KOPT-K1 (cell line): ENCODE results near the gene GIPC1.
"Not testable (repeated sequence)": the region's sequence is repeated elsewhere in the genome, so short reads cannot be mapped to it uniquely, and the experiment has no call there.

Experiments used
- H3K27ac ChIP-seq: fragments of 200-600 bp; sonication (generic); 2 replicates; pipeline ENCODE4 v1.5.1; 2016; ENCODE audit warnings: antibody characterized with exemption, mild to moderate bottlenecking, low read depth, low read length; ENCODE audit not compliant: poor library complexity, severe bottlenecking
- H3K36me3 ChIP-seq: fragments of 200-600 bp; sonication (generic); 2 replicates; pipeline ENCODE4 v1.5.1; 2017; ENCODE audit warnings: antibody characterized with exemption, mild to moderate bottlenecking, low read length, moderate library complexity; ENCODE audit not compliant: insufficient read depth
- H3K9me3 ChIP-seq: fragments of 200-600 bp; sonication (generic); 2 replicates; pipeline ENCODE4 v1.5.1; 2017; ENCODE audit warnings: antibody characterized with exemption, low read length, mild to moderate bottlenecking; ENCODE audit not compliant: insufficient read depth, poor library complexity, severe bottlenecking

The GIPC1 gene

GRCh38 chr19:14496029-14496833 is at the start of gene GIPC1:
TSS of gene GIPC1 (minus strand) at chr19:14496127. CDS start at chr19:14482976, 13,151 bp downstream.
- Histone ChIP-seq H3K27ac (peak within 1 kb of the TSS; percentile 69), H3K36me3 (no peaks in the 10 kb centered on the region), H3K9me3 (no peaks in the 10 kb centered on the region)

GRCh38 chr19:14545716-14546082 is 49.8 kb upstream of the GIPC1 start:
- Histone ChIP-seq H3K27ac (no peak overlapping the region), H3K36me3 (peaks cover 46% of the 10 kb centered on the region; the same call in 1 of the 2 replicates), H3K9me3 (no peaks in the 10 kb centered on the region)

DNA sequence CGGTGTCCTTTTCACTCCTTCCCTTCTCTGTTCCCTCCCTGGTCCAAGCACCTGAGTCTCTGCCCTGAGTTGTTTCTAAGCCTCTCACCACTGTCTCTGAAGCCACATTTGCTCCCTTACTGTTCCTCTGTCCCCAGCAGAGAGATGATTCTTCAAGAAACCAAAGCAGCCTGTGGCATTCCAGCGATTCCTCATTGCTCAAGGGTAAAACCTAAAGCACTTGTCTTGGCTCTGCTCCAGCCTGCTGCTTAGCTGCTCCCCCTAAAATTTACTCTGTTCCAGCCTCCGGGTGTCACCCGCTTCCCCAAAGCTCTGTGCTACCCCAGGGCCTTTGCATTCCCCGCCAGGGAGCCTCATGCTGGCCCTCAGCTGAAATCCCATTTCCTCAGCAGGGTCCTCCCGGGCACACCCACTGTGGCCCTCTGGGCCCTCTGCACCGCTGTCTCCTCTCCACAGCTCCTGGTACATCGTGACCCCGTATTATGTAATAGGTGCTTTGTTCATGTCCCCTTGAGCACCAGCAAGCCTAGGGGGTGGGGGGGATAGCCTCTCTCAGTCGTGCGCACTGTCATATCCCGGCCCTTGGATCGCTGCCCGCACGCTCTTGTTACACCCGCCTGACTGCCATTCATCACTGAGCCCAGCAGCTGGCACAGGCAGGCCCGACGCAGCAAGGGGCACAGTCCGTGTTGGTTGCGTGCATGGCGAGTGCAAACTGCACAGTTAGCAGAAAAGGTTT is 49.2 kb upstream of the GIPC1 start:
- H3K27ac ChIP-seq, result no peak overlapping the region
- H3K36me3 ChIP-seq, result peaks cover 40% of the 10 kb centered on the region; the same call in 1 of the 2 replicates
- H3K9me3 ChIP-seq, result no peaks in the 10 kb centered on the region

DNA sequence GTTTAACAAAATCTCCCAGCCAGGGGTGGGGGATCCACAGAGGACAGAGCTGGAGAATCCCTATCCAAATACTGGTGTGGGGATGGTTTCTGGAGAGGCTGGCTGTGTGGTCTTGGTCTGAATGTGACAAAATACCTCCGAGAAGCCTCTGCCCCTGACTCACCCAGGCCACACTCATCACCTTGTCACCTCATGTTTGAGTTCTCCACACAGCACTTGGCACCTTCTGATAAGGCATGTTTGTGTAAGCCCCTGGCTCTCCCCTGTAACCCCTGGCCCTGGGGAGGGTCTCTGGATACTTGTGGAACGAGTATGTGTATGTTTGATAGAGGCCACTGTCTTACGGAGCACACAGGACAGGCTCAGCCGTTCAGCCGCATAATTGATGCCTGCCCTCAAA is 48.1 kb upstream of the GIPC1 start:
- H3K36me3 ChIP-seq, result peaks cover 39% of the 10 kb centered on the region
- H3K27ac ChIP-seq, result no peak overlapping the region
- no peaks in the 10 kb centered on the region for H3K9me3 ChIP-seq

DNA sequence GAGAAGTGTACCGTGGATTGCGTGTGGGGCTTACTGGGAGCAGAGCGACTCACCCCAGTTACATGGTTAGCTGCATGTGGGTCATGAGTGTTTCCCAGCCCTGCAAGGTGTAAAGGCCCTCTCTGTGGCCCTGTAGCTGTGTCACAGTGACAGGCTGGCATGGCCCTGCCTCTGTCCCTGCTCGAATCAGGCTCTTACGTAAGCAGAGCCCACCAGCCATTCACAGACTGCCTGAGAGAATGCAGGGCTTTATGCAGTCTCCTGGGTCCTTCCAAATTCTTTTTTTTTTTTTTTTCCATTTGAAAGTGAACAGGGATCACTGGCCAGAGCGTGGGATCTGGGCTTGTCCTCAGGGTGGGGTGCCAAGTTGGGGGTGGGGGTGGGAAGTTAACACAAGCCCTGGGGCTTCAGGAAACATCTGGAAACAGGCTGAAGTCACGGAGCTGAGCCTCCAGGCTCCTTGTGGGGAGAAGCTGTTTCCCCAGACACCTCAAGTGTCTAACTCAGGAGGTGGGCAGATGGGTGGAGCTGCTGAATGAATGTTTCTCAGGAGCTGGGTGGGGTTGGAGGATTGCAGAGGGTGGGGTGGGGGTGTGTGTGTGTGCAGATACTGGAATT is 46.9 kb upstream of the GIPC1 start:
- H3K27ac ChIP-seq, result no peak overlapping the region
- H3K9me3 ChIP-seq, result no peaks in the 10 kb centered on the region

GRCh38 chr19:14541979-14542378 is 46.1 kb upstream of the GIPC1 start:
- peaks cover 30% of the 10 kb centered on the region for H3K36me3 ChIP-seq
- not testable (repeated sequence) for H3K27ac ChIP-seq, H3K9me3 ChIP-seq

More for the DNA sequence above, 46.9 kb upstream of the GIPC1 start:
- H3K36me3 ChIP-seq, result peaks cover 30% of the 10 kb centered on the region

DNA sequence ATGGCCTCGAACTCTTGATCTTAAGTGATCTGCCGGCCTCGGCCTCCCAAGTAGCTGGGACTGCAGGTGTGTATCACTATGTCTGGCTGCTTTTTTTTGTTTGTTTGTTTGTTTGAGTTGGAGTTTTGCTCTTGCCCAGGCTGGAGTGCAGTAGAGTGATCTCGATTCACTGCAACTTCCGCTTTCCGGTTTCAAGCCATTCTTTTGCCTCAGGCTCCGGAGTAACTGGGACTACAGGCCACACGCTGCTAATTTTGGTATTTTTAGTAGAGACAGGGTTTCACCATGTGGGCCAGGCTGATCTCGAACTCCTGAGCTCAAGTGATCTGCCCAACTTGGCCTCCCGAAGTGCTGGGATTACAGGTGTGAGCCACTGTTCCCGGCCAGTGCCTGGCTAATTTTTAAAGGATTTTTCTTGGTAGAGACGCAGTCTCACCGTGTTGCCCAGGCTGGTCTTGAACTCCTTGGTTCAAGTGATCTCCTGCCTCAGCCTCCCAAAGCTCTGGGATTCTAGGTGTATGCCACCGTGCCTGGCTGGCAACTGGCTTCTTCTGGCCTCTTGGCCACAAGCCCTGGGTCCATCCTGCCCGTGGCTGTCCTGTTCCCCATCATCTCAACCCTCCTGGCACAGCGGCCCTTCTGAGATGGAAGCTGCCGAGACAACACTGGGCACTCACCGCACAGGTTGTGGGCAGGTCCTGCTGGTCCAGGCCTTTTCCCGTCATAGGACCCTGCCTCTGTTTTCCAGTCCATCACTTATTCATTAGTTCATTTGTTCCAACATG is 45.0 kb upstream of the GIPC1 start:
- no peak overlapping the region for H3K27ac ChIP-seq

GRCh38 chr19:14536926-14537692 is 41.2 kb upstream of the GIPC1 start:
- H3K36me3 ChIP-seq, result peaks cover 23% of the 10 kb centered on the region
- no peaks in the 10 kb centered on the region for H3K9me3 ChIP-seq
- H3K27ac ChIP-seq, result no peak overlapping the region

More for the DNA sequence above, 45.0 kb upstream of the GIPC1 start:
- Histone ChIP-seq H3K9me3 (no peaks in the 10 kb centered on the region), H3K36me3 (peaks cover 22% of the 10 kb centered on the region)

- Histone ChIP-seq H3K27ac (no peak overlapping the region), H3K36me3 (peaks cover 22% of the 10 kb centered on the region)
Measured at GRCh38 chr19:14533450-14533849, 37.5 kb upstream of the GIPC1 start.

DNA sequence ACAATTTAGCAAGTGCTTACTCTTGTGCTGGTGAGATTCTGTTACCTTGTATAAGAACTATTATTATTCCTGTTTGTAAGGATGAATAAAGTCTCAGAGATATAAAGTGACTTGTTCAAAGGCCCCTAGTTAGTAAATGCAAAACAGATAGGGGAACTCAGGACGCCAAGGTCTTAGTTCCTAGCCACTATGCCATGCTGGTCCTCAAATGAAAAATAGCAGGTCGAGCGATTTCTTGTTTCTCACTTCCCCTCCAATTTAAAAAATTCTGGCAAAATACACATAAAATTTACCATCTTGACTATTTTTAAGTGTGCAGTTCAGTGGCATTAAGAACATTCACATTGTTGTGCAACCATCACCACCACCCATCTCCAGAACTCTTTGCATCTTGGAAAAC is 34.6 kb upstream of the GIPC1 start:
- peaks cover 22% of the 10 kb centered on the region for H3K36me3 ChIP-seq
- no peaks in the 10 kb centered on the region for H3K9me3 ChIP-seq
- H3K27ac ChIP-seq, result no peak overlapping the region

More at GRCh38 chr19:14533450-14533849, 37.5 kb upstream of the GIPC1 start:
- H3K9me3 ChIP-seq, result no peaks in the 10 kb centered on the region

DNA sequence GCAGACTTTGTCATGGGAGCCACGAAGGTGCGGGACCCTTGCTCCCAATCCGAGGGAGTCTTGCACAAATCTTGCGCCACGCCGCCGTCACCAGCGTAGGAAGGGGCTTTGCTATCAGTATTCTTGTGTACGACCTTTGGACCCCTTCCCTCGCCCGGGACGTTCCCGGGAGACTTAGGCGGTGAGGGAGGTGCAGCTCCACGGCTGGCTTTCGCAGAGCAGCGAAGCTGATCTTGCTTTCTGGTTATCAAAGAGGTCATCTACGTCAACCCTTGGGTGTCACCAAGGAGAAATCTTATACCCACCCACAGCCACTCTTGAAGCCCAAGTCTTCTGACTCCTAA is 34.0 kb upstream of the GIPC1 start:
- H3K9me3 ChIP-seq, result no peaks in the 10 kb centered on the region
- H3K27ac ChIP-seq, result peak overlapping the region; percentile 81
- peaks cover 21% of the 10 kb centered on the region for H3K36me3 ChIP-seq

DNA sequence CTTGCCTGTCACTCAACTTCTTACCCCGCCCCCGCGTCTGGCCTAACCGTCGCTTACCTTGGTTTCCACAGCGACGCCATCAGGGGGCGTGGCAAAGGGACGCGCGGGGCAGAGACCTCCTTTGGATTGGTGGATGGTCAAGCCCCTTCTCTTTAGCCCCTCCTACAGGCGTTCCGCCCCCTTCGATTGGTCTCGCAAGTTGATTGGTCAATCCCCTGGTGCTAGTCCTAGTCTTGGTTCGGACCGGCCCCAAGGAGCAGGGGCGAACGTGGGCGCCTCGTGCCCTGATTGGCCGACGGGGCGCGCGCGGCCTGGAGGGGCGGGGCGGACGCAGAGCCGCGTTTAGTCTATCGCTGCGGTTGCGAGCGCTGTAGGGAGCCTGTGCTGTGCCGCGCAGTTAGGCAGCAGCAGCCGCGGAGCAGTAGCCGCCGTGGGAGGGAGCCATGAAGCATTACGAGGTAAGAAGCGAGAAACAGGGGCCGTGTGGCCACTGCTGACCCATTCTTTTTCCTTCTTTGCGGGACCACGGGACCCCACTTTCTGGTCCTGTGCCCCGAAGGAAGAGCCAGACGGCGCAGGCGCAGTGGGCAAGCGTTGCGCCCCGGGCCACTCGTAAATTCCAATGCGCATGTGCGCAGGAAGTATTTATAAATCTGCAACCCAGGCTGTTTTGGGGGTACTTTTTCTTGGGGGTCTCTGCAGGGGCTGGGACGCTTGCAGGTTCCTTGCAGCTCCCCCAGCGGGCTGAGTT is 33.5 kb upstream of the GIPC1 start, which contains the start of gene TECR:
Gene TECR, plus strand, starts transcription at position 341 of the 751 bp plus-strand sequence. Its CDS starts 103 bp downstream, at position 444.
- H3K27ac ChIP-seq, result peak within 1 kb of the TSS; percentile 81
- H3K36me3 ChIP-seq, result peaks cover 15% of the 10 kb centered on the region
- no peaks in the 10 kb centered on the region for H3K9me3 ChIP-seq

- Histone ChIP-seq H3K36me3 (peaks cover 15% of the 10 kb centered on the region), H3K27ac (peak overlapping the region; percentile 81), H3K9me3 (no peaks in the 10 kb centered on the region)
Measured at GRCh38 chr19:14528419-14529253, 32.7 kb upstream of the GIPC1 start.
